ENCODE measurements around the gene C2orf49.

Gene C2orf49

GRCh38 chr2:105337122-105338019 lies at the start of gene C2orf49:
C2orf49 (plus strand) TSS chr2:105337540; CDS start chr2:105337588, 48 bp downstream.
- peak; percentile 82 for DNase-seq

- peak; percentile 25 for DNase-seq
Measured at GRCh38 chr2:105287692-105288091, 49.6 kb upstream of the C2orf49 start.

- no peak for DNase-seq
Measured at GRCh38 chr2:105288133-105288532, 49.2 kb upstream of the C2orf49 start.

- DNase-seq = no peak
Measured at GRCh38 chr2:105290981-105291660, 46.2 kb upstream of the C2orf49 start.

DNA sequence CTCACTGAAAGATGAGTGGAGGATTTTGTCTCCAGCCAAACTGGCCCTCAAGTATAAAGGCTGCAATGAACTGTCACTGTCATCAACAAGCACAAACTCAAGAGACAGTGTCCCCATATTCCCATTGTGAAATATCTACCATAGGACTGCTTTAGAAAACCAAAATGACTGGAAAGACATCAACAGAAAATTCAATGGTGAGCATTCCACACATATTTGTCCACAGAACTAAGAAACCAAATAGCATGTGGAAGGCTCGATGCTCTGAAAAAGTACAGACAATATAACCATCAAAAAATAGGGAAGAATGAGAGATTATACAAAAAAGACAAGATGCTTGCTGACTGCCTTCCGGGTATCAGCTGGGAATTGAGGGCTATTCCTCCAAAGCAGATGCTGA lies 45.4 kb upstream of the C2orf49 start:
- DNase-seq = no peak

GRCh38 chr2:105294046-105294445 lies 43.3 kb upstream of the C2orf49 start:
- no peak for DNase-seq

GRCh38 chr2:105294844-105295481 lies 42.4 kb upstream of the C2orf49 start:
- peak; percentile 30 for DNase-seq

DNA sequence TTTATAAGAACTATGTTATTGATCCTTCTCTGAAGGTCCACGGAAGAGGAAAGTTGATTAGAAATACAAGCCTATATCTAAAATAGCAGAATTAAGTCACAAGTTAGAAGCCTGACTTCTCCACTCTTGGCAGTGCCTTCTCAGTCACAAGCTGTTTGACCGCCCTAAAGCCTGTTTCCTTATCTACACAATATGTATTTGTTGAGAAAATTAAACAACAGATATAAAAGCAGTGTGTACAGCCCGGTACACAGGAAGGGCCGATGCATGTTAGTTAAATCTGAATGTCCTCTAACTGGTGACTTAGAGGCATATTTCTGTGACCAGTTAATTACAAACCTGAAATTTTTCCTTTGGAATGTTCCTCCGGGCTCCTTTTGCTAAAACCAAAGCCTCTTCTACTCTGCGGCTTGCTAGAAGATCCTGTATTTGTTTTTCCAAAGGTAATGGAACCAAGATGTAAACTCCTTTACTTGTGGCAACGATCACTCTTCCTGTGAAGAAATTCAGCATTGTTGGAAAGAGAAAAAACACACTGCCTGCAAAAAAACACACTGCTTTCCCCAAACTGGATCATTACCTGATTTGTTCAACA lies 41.2 kb upstream of the C2orf49 start:
- no peak for DNase-seq

GRCh38 chr2:105297216-105297615 lies 40.1 kb upstream of the C2orf49 start:
- no peak for DNase-seq

DNA sequence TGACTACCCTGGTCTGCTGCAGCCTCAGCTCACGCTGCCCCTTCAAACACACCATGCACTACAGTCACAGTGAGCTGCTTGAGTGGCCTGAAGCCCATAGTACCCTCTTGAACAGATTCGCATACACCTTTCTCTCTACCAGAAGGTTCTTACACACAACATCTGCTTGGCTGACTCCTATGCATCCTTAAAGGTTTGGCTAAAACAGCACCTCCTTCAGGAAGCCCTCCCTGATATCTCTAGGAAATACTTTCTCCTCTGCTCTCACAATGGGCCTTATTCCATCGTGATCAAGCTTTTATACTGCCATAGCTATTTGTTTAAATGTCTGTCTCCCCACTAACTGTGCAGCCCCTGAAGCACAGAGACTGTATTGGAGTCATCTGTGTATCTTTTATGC lies 39.3 kb upstream of the C2orf49 start:
- no peak for DNase-seq

DNA sequence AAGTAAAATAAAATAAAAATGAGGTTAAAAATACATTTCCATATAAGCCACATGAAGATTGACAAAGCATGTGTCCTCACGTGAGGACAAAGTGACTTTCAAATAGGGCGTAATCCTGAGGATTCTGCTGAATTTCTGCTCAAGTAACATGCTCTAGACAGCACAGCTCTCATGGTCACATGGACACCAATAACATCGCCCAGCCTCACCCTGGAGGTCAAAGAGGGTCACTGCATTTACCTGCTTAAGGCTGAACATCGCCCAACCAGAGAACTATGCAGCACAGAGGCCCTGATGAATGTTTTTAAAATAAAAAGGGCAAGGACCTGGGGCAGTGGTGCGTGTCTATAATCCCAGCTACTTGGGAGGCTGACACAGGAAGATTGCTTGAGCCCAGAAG lies 38.0 kb upstream of the C2orf49 start:
- no peak for DNase-seq

- no peak for DNase-seq
Measured at GRCh38 chr2:105301646-105302045, 35.7 kb upstream of the C2orf49 start.

GRCh38 chr2:105307146-105307545 lies 30.2 kb upstream of the C2orf49 start:
- no peak for DNase-seq

DNA sequence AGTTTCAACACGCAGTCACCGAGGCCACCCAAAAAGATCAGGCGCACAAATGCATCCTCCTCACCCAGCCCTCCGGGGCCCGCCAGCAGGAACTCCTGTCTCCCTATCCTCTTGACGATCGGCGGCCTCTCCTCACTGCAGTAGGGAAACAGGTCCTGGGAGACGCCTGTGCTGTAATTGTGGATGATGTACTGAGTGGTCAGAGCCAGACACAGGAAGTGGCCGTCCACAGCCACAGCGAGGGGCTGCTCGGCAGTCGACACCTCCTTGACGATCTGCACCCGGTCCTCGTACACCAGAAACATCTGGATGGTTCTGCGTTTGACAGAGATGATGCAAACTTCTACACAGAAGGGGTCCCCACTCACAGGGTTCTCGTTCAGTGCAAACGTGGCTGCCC lies 29.8 kb upstream of the C2orf49 start:
- DNase-seq = no peak

DNA sequence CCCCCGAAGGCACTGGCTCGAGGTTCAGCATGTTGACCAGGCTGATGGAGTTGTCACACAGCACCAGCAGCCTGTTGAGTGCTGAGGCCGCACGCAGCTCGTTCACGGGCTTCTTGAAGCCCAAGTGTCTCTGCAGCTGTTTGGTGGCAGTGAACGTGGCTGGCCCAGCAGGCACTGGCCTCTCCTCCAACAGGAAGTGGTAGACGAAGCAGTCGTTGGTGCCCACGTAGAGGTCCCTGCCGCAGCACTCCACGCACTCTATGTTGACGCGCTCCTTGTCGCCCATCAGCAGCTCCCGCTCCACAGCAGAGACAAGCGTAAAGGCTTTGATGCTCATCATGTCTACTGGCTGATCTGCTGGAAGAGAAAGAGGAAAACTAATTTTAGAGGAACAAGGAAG lies 29.4 kb upstream of the C2orf49 start:
- DNase-seq = peak; percentile 19

- no peak for DNase-seq
Measured at GRCh38 chr2:105308382-105309146, 28.8 kb upstream of the C2orf49 start.

DNA sequence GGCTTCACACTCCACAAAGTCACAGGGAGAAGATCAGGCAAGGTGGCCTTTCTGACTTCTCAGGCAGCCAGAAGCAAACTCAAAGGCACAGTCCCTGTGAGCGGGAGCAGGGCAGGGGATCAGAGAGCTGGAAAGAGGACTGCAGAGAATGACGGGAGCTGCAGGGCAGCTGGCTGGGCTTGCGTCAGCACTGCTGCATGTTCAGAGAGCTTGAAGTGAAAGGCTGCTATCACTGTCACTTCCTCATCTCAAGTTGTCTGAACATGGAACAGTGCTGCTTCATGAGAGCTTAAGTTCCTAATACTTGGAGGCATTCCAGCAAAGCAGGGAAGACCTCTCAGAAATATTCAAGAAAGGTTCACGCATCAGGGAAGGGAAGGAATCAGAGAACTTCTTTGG lies 28.2 kb upstream of the C2orf49 start:
- peak; percentile 85 for DNase-seq

GRCh38 chr2:105313877-105314276 lies 23.5 kb upstream of the C2orf49 start:
- peak; percentile 73 for DNase-seq

DNA sequence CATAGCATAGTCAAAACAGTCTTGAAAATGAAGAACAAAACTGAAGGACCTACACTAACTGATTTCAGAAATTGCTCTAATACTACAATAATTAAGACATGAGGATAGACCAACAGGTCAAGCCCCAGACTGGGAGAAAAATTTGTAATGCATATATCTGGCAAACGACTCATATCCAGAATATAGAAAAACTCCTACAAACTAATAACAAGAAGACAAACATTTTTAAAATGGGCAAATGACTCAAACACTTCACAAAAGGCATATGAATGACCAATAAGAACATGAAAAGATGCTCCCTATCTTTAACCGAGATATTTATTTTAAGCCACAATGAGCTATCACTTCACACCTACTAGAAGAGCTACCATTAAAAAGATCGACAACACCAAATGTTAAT lies 22.0 kb upstream of the C2orf49 start:
- DNase-seq = no peak

GRCh38 chr2:105317937-105318336 lies 19.4 kb upstream of the C2orf49 start:
- DNase-seq = no peak

DNA sequence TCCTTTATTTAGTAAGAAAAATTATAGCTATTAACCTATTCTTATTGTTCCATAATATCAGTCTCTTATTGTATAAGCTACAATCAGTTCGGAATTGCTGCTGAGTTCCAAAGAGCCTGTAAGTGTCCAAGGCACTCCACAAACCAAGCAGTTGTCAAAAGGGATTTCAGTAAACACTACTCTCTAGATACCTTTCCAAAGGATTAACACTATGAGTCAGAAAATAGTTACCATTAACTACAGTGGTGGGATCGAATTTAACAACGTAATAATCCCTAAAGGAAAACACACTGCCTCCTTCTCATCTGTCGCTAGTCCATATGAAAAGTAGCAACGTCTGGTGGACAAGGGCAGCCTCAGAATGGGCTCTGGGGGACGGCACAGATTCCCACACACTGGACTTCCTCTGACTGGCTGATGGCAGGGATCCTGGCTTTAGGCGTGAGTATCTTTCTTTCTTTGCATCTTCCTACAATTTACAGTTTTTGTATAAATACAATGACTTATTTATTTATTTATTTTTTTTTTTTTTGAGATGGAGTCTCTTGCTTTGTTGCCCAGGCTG lies 16.6 kb upstream of the C2orf49 start:
- DNase-seq = no peak
